SK-N-MC (cell line): ENCODE results near the gene NOS1.

Experiments used
- DNase-seq: peaks from one replicate; pipeline ENCODE4 v3.0.0-alpha.2; 2011; ENCODE audit warnings: low read depth, low spot score
- H3K27ac ChIP-seq: fragments of 200-600 bp; sonication (generic); 2 replicates; pipeline ENCODE4 v1.5.1; 2016; ENCODE audit warnings: mixed run types
- H3K36me3 ChIP-seq: fragments of 200-600 bp; sonication (generic); 2 replicates; pipeline ENCODE4 v1.6.1; 2017; ENCODE audit warnings: antibody characterized with exemption, low read length, mixed read lengths; ENCODE audit not compliant: insufficient read depth
- H3K4me3 ChIP-seq: fragments of 200-600 bp; sonication (generic); 2 replicates; pipeline ENCODE4 v1.5.1; 2016
- H3K9ac ChIP-seq: fragments of 200-600 bp; sonication (generic); 2 replicates; pipeline ENCODE4 v1.8.0; 2017; ENCODE audit warnings: mixed run types, mixed read lengths; ENCODE audit not compliant: insufficient read length
- H3K9me3 ChIP-seq: fragments of 200-600 bp; sonication (generic); 2 replicates; pipeline ENCODE4 v1.6.1; 2017; ENCODE audit warnings: low read depth, mild to moderate bottlenecking, antibody characterized with exemption, low read length, moderate library complexity, mixed read lengths
- EZH2 ChIP-seq: fragments of 200-600 bp; sonication (generic); IDR thresholded peaks from one replicate; pipeline ENCODE4 v1.6.1; 2017; ENCODE audit warnings: antibody characterized with exemption
- FOXP2 ChIP-seq: optimal IDR thresholded peaks from 2 replicates; pipeline ENCODE3; 2011; ENCODE audit warnings: mild to moderate bottlenecking, moderate library complexity; ENCODE audit not compliant: insufficient read depth; ENCODE audit errors: extremely low read length, control extremely low read depth
- POLR2AphosphoS5 ChIP-seq: IDR thresholded peaks from 2 replicates; pipeline ENCODE4 v1.6.1; 2012; ENCODE audit warnings: mild to moderate bottlenecking, low read depth, low read length, borderline replicate concordance

Gene NOS1

GRCh38 chr12:117312770-117313169 is 48.7 kb downstream of the NOS1 start:
- no peak for TF ChIP-seq FOXP2
- no peak for TF ChIP-seq POLR2AphosphoS5
- no peak for TF ChIP-seq EZH2
- no peak for DNase-seq
- Histone ChIP-seq H3K9me3 (no peaks in the 10 kb centered on the region), H3K36me3 (no peaks in the 10 kb centered on the region), H3K27ac (no peak overlapping the region), H3K9ac (no peak overlapping the region), H3K4me3 (no peak overlapping the region)

- Histone ChIP-seq H3K9me3 (no peaks in the 10 kb centered on the region), H3K27ac (no peak overlapping the region), H3K4me3 (no peak overlapping the region), H3K36me3 (no peaks in the 10 kb centered on the region), H3K9ac (no peak overlapping the region)
- DNase-seq: no peak
- TF ChIP-seq FOXP2 (no peak), POLR2AphosphoS5 (no peak), EZH2 (no peak)
Measured at GRCh38 chr12:117309276-117309925, 52.0 kb downstream of the NOS1 start.

GRCh38 chr12:117300174-117300573 is 61.3 kb downstream of the NOS1 start:
- no peak overlapping the region for H3K4me3 ChIP-seq
- DNase-seq: no peak
- H3K9me3 ChIP-seq: no peaks in the 10 kb centered on the region
- TF ChIP-seq POLR2AphosphoS5 (no peak), FOXP2 (no peak), EZH2 (no peak)
- no peak overlapping the region for H3K27ac ChIP-seq
- H3K9ac ChIP-seq: no peak overlapping the region
- H3K36me3 ChIP-seq: no peaks in the 10 kb centered on the region

- TF ChIP-seq EZH2 (no peak), FOXP2 (no peak), POLR2AphosphoS5 (no peak)
- Histone ChIP-seq H3K4me3 (no peak overlapping the region), H3K27ac (no peak overlapping the region), H3K9me3 (no peaks in the 10 kb centered on the region), H3K36me3 (no peaks in the 10 kb centered on the region), H3K9ac (no peak overlapping the region)
- DNase-seq: no peak
Measured at GRCh38 chr12:117298648-117299225, 62.7 kb downstream of the NOS1 start.

- no peak overlapping the region for H3K27ac ChIP-seq
- no peak for DNase-seq
- H3K4me3 ChIP-seq: no peak overlapping the region
- TF ChIP-seq EZH2: no peak
- no peak for TF ChIP-seq POLR2AphosphoS5
- no peak for TF ChIP-seq FOXP2
- no peak overlapping the region for H3K9ac ChIP-seq
- no peaks in the 10 kb centered on the region for H3K36me3 ChIP-seq
- H3K9me3 ChIP-seq: no peaks in the 10 kb centered on the region
Measured at GRCh38 chr12:117298191-117298590, 63.2 kb downstream of the NOS1 start.

- no peaks in the 10 kb centered on the region for H3K9me3 ChIP-seq
- H3K27ac ChIP-seq: no peak overlapping the region
- H3K9ac ChIP-seq: no peak overlapping the region
- no peaks in the 10 kb centered on the region for H3K36me3 ChIP-seq
- no peak for DNase-seq
- H3K4me3 ChIP-seq: no peak overlapping the region
- no peak for TF ChIP-seq FOXP2
Measured at GRCh38 chr12:117294189-117294603, 67.2 kb downstream of the NOS1 start.

- no peaks in the 10 kb centered on the region for H3K9me3 ChIP-seq
- no peak overlapping the region for H3K4me3 ChIP-seq
- H3K36me3 ChIP-seq: no peaks in the 10 kb centered on the region
- no peak overlapping the region for H3K27ac ChIP-seq
- no peak overlapping the region for H3K9ac ChIP-seq
- no peak for DNase-seq
- TF ChIP-seq POLR2AphosphoS5 (no peak), EZH2 (no peak), FOXP2 (no peak)
Measured at GRCh38 chr12:117293510-117293909, 67.9 kb downstream of the NOS1 start.

- TF ChIP-seq POLR2AphosphoS5: no peak
- no peak for TF ChIP-seq EZH2
- no peak for TF ChIP-seq FOXP2
- H3K4me3 ChIP-seq: no peak overlapping the region
Measured at GRCh38 chr12:117292688-117293087, 68.7 kb downstream of the NOS1 start.

GRCh38 chr12:117284140-117284539 is 77.3 kb downstream of the NOS1 start:
- no peaks in the 10 kb centered on the region for H3K9me3 ChIP-seq
- H3K36me3 ChIP-seq: no peaks in the 10 kb centered on the region
- no peak overlapping the region for H3K9ac ChIP-seq
- no peak for DNase-seq
- no peak for TF ChIP-seq EZH2
- TF ChIP-seq FOXP2: no peak
- TF ChIP-seq POLR2AphosphoS5: no peak
- no peak overlapping the region for H3K4me3 ChIP-seq
- H3K27ac ChIP-seq: no peak overlapping the region

More at GRCh38 chr12:117292688-117293087, 68.7 kb downstream of the NOS1 start:
- H3K36me3 ChIP-seq: no peaks in the 10 kb centered on the region
- H3K9me3 ChIP-seq: no peaks in the 10 kb centered on the region
- DNase-seq: no peak
- no peak overlapping the region for H3K27ac ChIP-seq
- H3K9ac ChIP-seq: no peak overlapping the region
